Spleen (tissue), 11 donors: Measurements from ENCODE around the gene JAM3. TPM values are rescaled to one million over a fixed set of nuclear protein-coding genes. Genes with fewer than 3 reads are reported as not detected.

ENCODE experiments used
- DNase-seq: peaks from one replicate; pipeline ENCODE4 v3.0.0-alpha.2; 2020
- H3K27ac ChIP-seq, 8 donors: fragments of 200-600 bp; sonication (generic) in 7 of 8; 1 replicate in 4 of 8; 2 replicates in 4 of 8; pipeline versions ENCODE4 v1.5.0 to v1.8.0; 2016 to 2021; ENCODE audit warnings: inconsistent platforms in 4 of 8, mild to moderate bottlenecking in 4 of 8, moderate library complexity in 1 of 8
- H3K27me3 ChIP-seq, 7 donors: fragments of 200-600 bp; sonication (generic) in 6 of 7; replicated peaks in 1 of 7; 1 replicate in 4 of 7; 2 replicates in 3 of 7; pipeline versions ENCODE4 v1.5.0 to v1.8.0; 2016 to 2021; ENCODE audit warnings: inconsistent platforms in 3 of 7, mild to moderate bottlenecking in 1 of 7
- H3K36me3 ChIP-seq, 6 donors: fragments of 200-600 bp; sonication (generic) in 5 of 6; 1 replicate in 4 of 6; 2 replicates in 2 of 6; pipeline versions ENCODE4 v1.5.0 to v1.8.0; 2016 to 2021; ENCODE audit warnings: inconsistent platforms in 2 of 6
- H3K4me1 ChIP-seq, 6 donors: fragments of 200-600 bp; sonication (generic) in 5 of 6; 1 replicate in 3 of 6; 2 replicates in 3 of 6; pipeline versions ENCODE4 v1.5.0 to v1.8.0; 2016 to 2021; ENCODE audit warnings: inconsistent platforms in 3 of 6
- H3K4me3 ChIP-seq, 8 donors: fragments of 200-600 bp; sonication (generic) in 7 of 8; 1 replicate in 4 of 8; 2 replicates in 4 of 8; pipeline versions ENCODE4 v1.5.0 to v1.8.0; 2016 to 2021; ENCODE audit warnings: inconsistent platforms in 4 of 8, mild to moderate bottlenecking in 4 of 8, moderate library complexity in 2 of 8
- H3K9me3 ChIP-seq, 8 donors: fragments of 200-600 bp; sonication (generic) in 7 of 8; 1 replicate in 4 of 8; 2 replicates in 4 of 8; pipeline versions ENCODE4 v1.5.0 to v1.8.0; 2016 to 2021; ENCODE audit warnings: inconsistent platforms in 4 of 8
- CTCF ChIP-seq, 11 experiments: fragments of 200-600 bp in 7 of 11; fragments of 450-650 bp in 4 of 11; sonication (generic) in 4 of 11; IDR thresholded peaks in 8 of 11; conservative IDR thresholded peaks in 3 of 11; 1 replicate in 7 of 11; 2 replicates in 4 of 11; pipeline versions ENCODE4 v1.4.0 to v1.8.0; 2016 to 2021; ENCODE audit warnings: antibody characterized with exemption in 11 of 11, inconsistent platforms in 4 of 11, mild to moderate bottlenecking in 1 of 11
- POLR2A ChIP-seq, 3 donors: fragments of 450-650 bp; IDR thresholded peaks; one replicate each; pipeline ENCODE4 v1.5.1; 2017; ENCODE audit warnings: antibody characterized with exemption in 3 of 3, mild to moderate bottlenecking in 1 of 3
- POLR2AphosphoS5 ChIP-seq, 3 donors: sonication (generic); formaldehyde crosslinking; IDR thresholded peaks; one replicate each; pipeline ENCODE4 v1.5.1; 2017; ENCODE audit warnings: antibody characterized with exemption in 3 of 3
- WGBS, 5 donors: extraction: QIAGEN DNeasy Blood & Tissue Kit in 3 of 5; methylation state at CpG; one replicate each; pipeline versions ENCODE4 v1.1.5 to v1.1.7; 2013 to 2018; 5-methylcytosine and 5-hydroxymethylcytosine counted together
- intact Hi-C: fragments of 100-400 bp; cut with DNase I; formaldehyde crosslinking; loops from one replicate; pipeline ENCODE4 v1.15.0; 2023; ENCODE audit warnings: low total_unique reads
- polyA plus RNA-seq, 3 donors: library from polyadenylated mRNA; stranded (reverse); fragments of 200-250 nt; gene quantifications; one replicate each; pipeline ENCODE4 v1.2.1, GENCODE V29; 2013
- total RNA-seq, 7 donors: library from RNA; depleted of rRNA in 3 of 7; stranded (reverse); fragments of >200 nt in 3 of 7; fragmentation: NEBNext Ultra II Directional in 4 of 7; extraction: Animal tissue kit (Norgen Biotek cat#: 25700) in 4 of 7; gene quantifications; one replicate each; pipeline versions ENCODE4 v1.1.0 to v1.2.1, GENCODE V29; 2016 to 2021
- donor health status: healthy with polysubstance abuse.
- donor health status: DM: no; HTN: no; CAD: no; lungs with moderate emphysema.
- donor health status: DM: no; HTN: no; CAD: no.
- donor health status: Bipolar disorder and iron deficiency.
- donor health status: healthy.
- donor health status: DM: no; HTN: no; CAD: no.
- donor health status: DM: yes; HTN: yes; CAD: no.

The JAM3 gene
- total and polyA plus RNA-seq, 10 donors = 9.5 to 28.7 (median 23.2) TPM

- no peak overlapping the region for H3K4me3 ChIP-seq
- H3K27me3 ChIP-seq = peaks cover 0 to 17% (median 0%) of the 10 kb centered on the region in 7 donors
- DNase-seq = no peak
- no peaks in the 10 kb centered on the region for H3K36me3 ChIP-seq
- WGBS, 5 donors = 61 to 74% (median 70%) methylated on average over 10 of the region's 10 CpGs
- H3K9me3 ChIP-seq = no peaks in the 10 kb centered on the region
- intact Hi-C loops = no loop called here
- H3K27ac ChIP-seq = peak overlapping the region in 2 of 8 donors; percentile 6 to 31
- H3K4me1 ChIP-seq = peaks cover 11 to 43% (median 30%) of the 10 kb centered on the region in 6 donors
- TF ChIP-seq POLR2A (IDR thresholded peaks at IDR 0.05) (no peak), CTCF (IDR thresholded peaks at IDR 0.05 in 8 of 11, conservative IDR thresholded peaks at IDR 0.05 in 3 of 11) (no peak), POLR2AphosphoS5 (IDR thresholded peaks at IDR 0.05) (no peak)
These were observed 29.9 kb upstream of the JAM3 start for GRCh38 chr11:134038897-134039470.

GRCh38 chr11:134039726-134040385 lies 29.0 kb upstream of the JAM3 start:
- TF ChIP-seq CTCF (IDR thresholded peaks at IDR 0.05 in 8 of 11, conservative IDR thresholded peaks at IDR 0.05 in 3 of 11) = no peak
- TF ChIP-seq POLR2A (IDR thresholded peaks at IDR 0.05) = no peak
- TF ChIP-seq POLR2AphosphoS5 (IDR thresholded peaks at IDR 0.05) = no peak
- Histone ChIP-seq H3K27ac (no peak overlapping the region), H3K4me1 (peaks cover 5 to 34% (median 21%) of the 10 kb centered on the region in 6 donors), H3K36me3 (no peaks in the 10 kb centered on the region), H3K4me3 (no peak overlapping the region), H3K27me3 (peaks cover 0 to 13% (median 0%) of the 10 kb centered on the region in 7 donors), H3K9me3 (no peaks in the 10 kb centered on the region)
- DNase-seq = peak; percentile 45
- 84 to 89% (median 86%) methylated on average over 16 to 18 of the region's 18 CpGs for WGBS, 5 donors
- intact Hi-C loops = no loop called here

- Histone ChIP-seq H3K27me3 (peaks cover 0 to 16% (median 0%) of the 10 kb centered on the region in 7 donors), H3K36me3 (no peaks in the 10 kb centered on the region), H3K9me3 (no peaks in the 10 kb centered on the region), H3K4me1 (peaks cover 5 to 27% (median 18%) of the 10 kb centered on the region in 6 donors), H3K27ac (no peak overlapping the region), H3K4me3 (no peak overlapping the region)
- no peak for TF ChIP-seq POLR2AphosphoS5 (IDR thresholded peaks at IDR 0.05)
- WGBS, 5 donors = 78 to 92% (median 86%) methylated on average over 20 of the region's 20 CpGs
- DNase-seq = peak; percentile 51
- intact Hi-C loops = no loop called here
These were observed 28.2 kb upstream of the JAM3 start for GRCh38 chr11:134040386-134041302.

- H3K27ac ChIP-seq = no peak overlapping the region
- H3K4me1 ChIP-seq = peaks cover 5 to 22% (median 16%) of the 10 kb centered on the region in 6 donors
- H3K27me3 ChIP-seq = peaks cover 0 to 22% (median 0%) of the 10 kb centered on the region in 7 donors
- intact Hi-C loops = no loop called here
- H3K4me3 ChIP-seq = no peak overlapping the region
- no peaks in the 10 kb centered on the region for H3K36me3 ChIP-seq
- 78 to 93% (median 81%) methylated on average over 5 to 8 of the region's 8 CpGs for WGBS, 5 donors
- TF ChIP-seq POLR2AphosphoS5 (IDR thresholded peaks at IDR 0.05) (no peak), CTCF (IDR thresholded peaks at IDR 0.05 in 8 of 11, conservative IDR thresholded peaks at IDR 0.05 in 3 of 11) (no peak)
- no peak for DNase-seq
- H3K9me3 ChIP-seq = no peaks in the 10 kb centered on the region
These were observed 27.5 kb upstream of the JAM3 start for GRCh38 chr11:134041349-134041748.
